GM06990 (cell line): ENCODE measurements around the gene LIG3.

Source experiments
- DNase-seq: peaks from one replicate; pipeline ENCODE4 v3.0.0-alpha.2; 2011; ENCODE audit not compliant: insufficient read length; ENCODE audit errors: extremely low read depth
- H3K27me3 ChIP-seq: replicated peaks from 2 replicates; pipeline ENCODE4 v1.6.0; 2011; ENCODE audit warnings: low read length; ENCODE audit not compliant: control insufficient read depth, insufficient read depth
- H3K36me3 ChIP-seq: 2 replicates; pipeline ENCODE4 v1.5.1; 2011; ENCODE audit warnings: low read length; ENCODE audit not compliant: control insufficient read depth, insufficient read depth
- H3K4me3 ChIP-seq: replicated peaks from 2 replicates; pipeline ENCODE4 v1.5.1; 2011; ENCODE audit warnings: low read depth, mild to moderate bottlenecking, control low read depth, low read length
- TF ChIP-seq, protein P1 (sequence below): IDR thresholded peaks from 2 replicates; pipeline ENCODE4 v1.5.1; 2011; ENCODE audit warnings: low read length, control low read depth, mild to moderate bottlenecking, inconsistent platforms; ENCODE audit not compliant: insufficient read depth, poor library complexity, severe bottlenecking

The LIG3 gene

DNA sequence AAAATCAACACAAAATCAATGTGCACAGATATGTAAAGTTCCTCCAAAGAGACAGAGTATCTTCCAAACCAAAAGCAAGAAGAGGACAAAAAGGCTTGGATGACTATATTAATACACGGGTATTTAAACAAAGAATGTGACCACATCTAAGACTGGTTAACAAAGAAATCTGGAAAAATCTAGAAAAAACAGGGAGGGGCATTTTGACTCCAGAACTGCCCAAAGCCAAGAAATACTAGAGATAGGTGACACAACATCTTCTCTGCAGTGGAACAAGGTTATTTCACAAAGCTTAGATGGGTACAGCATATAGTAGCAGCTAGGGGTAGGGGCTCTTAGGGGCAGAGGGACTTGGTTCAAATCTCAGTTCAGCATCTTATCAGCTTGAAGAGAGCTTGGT lies 72.9 kb downstream of the LIG3 start:
- Histone ChIP-seq H3K27me3 (no peaks in the 10 kb centered on the region), H3K4me3 (no peak overlapping the region), H3K36me3 (no peaks in the 10 kb centered on the region)
- no peak for DNase-seq
- TF ChIP-seq, protein P1, sequence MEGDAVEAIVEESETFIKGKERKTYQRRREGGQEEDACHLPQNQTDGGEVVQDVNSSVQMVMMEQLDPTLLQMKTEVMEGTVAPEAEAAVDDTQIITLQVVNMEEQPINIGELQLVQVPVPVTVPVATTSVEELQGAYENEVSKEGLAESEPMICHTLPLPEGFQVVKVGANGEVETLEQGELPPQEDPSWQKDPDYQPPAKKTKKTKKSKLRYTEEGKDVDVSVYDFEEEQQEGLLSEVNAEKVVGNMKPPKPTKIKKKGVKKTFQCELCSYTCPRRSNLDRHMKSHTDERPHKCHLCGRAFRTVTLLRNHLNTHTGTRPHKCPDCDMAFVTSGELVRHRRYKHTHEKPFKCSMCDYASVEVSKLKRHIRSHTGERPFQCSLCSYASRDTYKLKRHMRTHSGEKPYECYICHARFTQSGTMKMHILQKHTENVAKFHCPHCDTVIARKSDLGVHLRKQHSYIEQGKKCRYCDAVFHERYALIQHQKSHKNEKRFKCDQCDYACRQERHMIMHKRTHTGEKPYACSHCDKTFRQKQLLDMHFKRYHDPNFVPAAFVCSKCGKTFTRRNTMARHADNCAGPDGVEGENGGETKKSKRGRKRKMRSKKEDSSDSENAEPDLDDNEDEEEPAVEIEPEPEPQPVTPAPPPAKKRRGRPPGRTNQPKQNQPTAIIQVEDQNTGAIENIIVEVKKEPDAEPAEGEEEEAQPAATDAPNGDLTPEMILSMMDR, result no peak

DNA sequence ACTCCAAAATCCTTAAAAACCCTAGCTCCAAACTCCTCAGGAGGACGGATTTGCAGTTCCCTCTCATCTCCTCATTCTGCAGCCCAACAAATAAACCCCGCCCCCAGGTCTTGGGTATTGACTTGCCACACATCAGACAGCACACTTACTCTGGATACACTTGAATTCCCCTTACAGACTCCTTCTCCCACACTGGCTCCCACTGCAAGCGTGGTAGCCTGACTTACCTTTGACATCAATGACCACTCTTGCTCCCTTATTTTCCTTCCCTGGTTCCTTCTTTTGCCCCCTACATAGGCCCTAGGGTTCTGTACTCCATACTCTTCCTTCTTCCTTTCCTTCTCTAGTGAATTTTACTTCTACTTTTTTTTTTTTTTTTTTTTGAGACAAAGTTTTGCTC lies 75.7 kb downstream of the LIG3 start:
- DNase-seq, result no peak
- H3K4me3 ChIP-seq, result no peak overlapping the region
- TF ChIP-seq, protein P1, result no peak
- H3K36me3 ChIP-seq, result no peaks in the 10 kb centered on the region
- H3K27me3 ChIP-seq, result no peaks in the 10 kb centered on the region

DNA sequence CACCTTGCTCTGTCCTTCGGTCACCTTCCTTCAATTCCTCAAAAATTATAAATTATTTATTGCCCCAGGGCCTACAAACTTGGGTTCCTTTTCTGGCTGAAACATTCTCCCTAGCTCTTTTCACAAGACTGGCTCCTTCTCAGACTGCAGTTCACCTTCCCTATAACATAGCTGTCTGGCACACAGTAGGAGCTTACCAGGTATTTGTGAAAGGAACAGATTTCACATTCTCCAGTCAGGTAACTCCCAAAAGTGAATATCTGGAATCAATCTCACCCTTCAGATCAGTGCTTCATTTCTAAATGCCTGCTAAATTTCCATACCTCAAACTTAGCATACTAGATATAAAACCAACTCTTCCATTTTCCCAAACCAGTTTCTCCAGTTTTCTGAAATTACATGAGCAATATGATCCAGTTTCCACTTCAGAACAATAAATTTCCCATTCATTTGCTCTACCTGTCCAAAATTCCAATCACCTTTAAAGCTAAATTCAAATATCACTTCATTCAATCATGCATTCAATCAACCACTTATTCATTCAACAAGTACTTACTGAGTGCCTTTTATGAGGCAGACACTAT lies 77.1 kb downstream of the LIG3 start:
- H3K36me3 ChIP-seq, result no peaks in the 10 kb centered on the region; the same call in 1 of the 2 replicates
- H3K4me3 ChIP-seq, result no peak overlapping the region
- DNase-seq, result no peak
- TF ChIP-seq, protein P1, result no peak
- H3K27me3 ChIP-seq, result no peaks in the 10 kb centered on the region
